Nephron (organoid): ENCODE data around the gene TNS1.

Experiments
- H3K27ac Mint-ChIP-seq, 3 experiments: 2 replicates each; pipeline ENCODE4 v1.8.0; 2020; ENCODE audit warnings: mixed read lengths in 3 of 3, mild to moderate bottlenecking in 2 of 3, moderate library complexity in 1 of 3
- H3K27me3 Mint-ChIP-seq: 2 replicates; pipeline ENCODE4 v1.8.0; 2021; ENCODE audit warnings: low read depth, mild to moderate bottlenecking, moderate library complexity, mixed read lengths
- H3K36me3 Mint-ChIP-seq: 2 replicates; pipeline ENCODE4 v1.8.0; 2020; ENCODE audit warnings: low read depth, mixed read lengths
- H3K4me1 Mint-ChIP-seq: 2 replicates; pipeline ENCODE4 v1.8.0; 2020; ENCODE audit warnings: mixed read lengths
- H3K4me3 Mint-ChIP-seq, 3 experiments: 2 replicates each; pipeline ENCODE4 v1.8.0; 2020; ENCODE audit warnings: mild to moderate bottlenecking in 3 of 3, mixed read lengths in 3 of 3, moderate library complexity in 2 of 3
- H3K9me3 Mint-ChIP-seq: 2 replicates; pipeline ENCODE4 v1.8.0; 2020; ENCODE audit warnings: mixed read lengths
- CTCF ChIP-seq, 3 experiments: fragments of 200-600 bp; sonication (generic); IDR thresholded peaks; one replicate each; pipeline ENCODE4 v1.5.0; 2021; ENCODE audit warnings: antibody characterized with exemption in 3 of 3; ENCODE audit not compliant: unreplicated experiment in 3 of 3

TNS1 gene

GRCh38 chr2:217756375-217757107, 246.3 kb downstream of the TNS1 start:
- Mint-ChIP-seq H3K4me1 (peaks cover 48% of the 10 kb centered on the region), H3K9me3 (peaks cover 12% of the 10 kb centered on the region), H3K27me3 (peaks cover 4% of the 10 kb centered on the region), H3K27ac (peak overlapping the region in 2 of 3 experiments; percentile 69 to 87), H3K4me3 (peak overlapping the region; percentile 1 to 73 (median 31)), H3K36me3 (peaks cover 1% of the 10 kb centered on the region)
- peak; percentile 93 to 94 (median 93) for TF ChIP-seq CTCF (IDR thresholded peaks at IDR 0.05; ENCODE audit: unreplicated experiment in 3 of 3)

- H3K4me1 Mint-ChIP-seq, result peaks cover 45% of the 10 kb centered on the region
- no peak for TF ChIP-seq CTCF (IDR thresholded peaks at IDR 0.05; ENCODE audit: unreplicated experiment in 3 of 3)
- H3K36me3 Mint-ChIP-seq, result no peaks in the 10 kb centered on the region
- H3K27ac Mint-ChIP-seq, result peak overlapping the region in 2 of 3 experiments; percentile 64 to 69
- peaks cover 5% of the 10 kb centered on the region for H3K9me3 Mint-ChIP-seq
- H3K4me3 Mint-ChIP-seq, result peak overlapping the region; percentile 19 to 38 (median 20)
- H3K27me3 Mint-ChIP-seq, result peaks cover 4% of the 10 kb centered on the region
Observed at GRCh38 chr2:217755027-217755745, 247.6 kb downstream of the TNS1 start.

- H3K9me3 Mint-ChIP-seq, result no peaks in the 10 kb centered on the region
- peaks cover 4% of the 10 kb centered on the region for H3K27me3 Mint-ChIP-seq
- peak overlapping the region in 2 of 3 experiments; percentile 42 to 71 for H3K27ac Mint-ChIP-seq
- no peak for TF ChIP-seq CTCF (IDR thresholded peaks at IDR 0.05; ENCODE audit: unreplicated experiment in 3 of 3)
- no peaks in the 10 kb centered on the region for H3K36me3 Mint-ChIP-seq
- H3K4me1 Mint-ChIP-seq, result peaks cover 42% of the 10 kb centered on the region
- H3K4me3 Mint-ChIP-seq, result no peak overlapping the region
Observed at GRCh38 chr2:217753460-217754200, 249.2 kb downstream of the TNS1 start.

GRCh38 chr2:217752714-217753459, 249.9 kb downstream of the TNS1 start:
- H3K4me1 Mint-ChIP-seq, result peaks cover 49% of the 10 kb centered on the region
- no peak overlapping the region for H3K27ac Mint-ChIP-seq
- H3K4me3 Mint-ChIP-seq, result no peak overlapping the region

More at GRCh38 chr2:217752714-217753459, 249.9 kb downstream of the TNS1 start:
- Mint-ChIP-seq H3K27me3 (peaks cover 4% of the 10 kb centered on the region), H3K36me3 (no peaks in the 10 kb centered on the region), H3K9me3 (no peaks in the 10 kb centered on the region)
- TF ChIP-seq CTCF (IDR thresholded peaks at IDR 0.05; ENCODE audit: unreplicated experiment in 3 of 3), result no peak
